Chondrocyte (in vitro differentiated cells): ENCODE results near the gene AUTS2. TPM values are rescaled to one million over a fixed set of nuclear protein-coding genes. Genes with fewer than 3 reads are reported as not detected.

Experiments used
- DNase-seq: peaks from one replicate; pipeline ENCODE4 v3.0.0; 2021; ENCODE audit warnings: mixed read lengths, low spot score
- H3K27ac Mint-ChIP-seq: one replicate; pipeline ENCODE4 v1.8.0; 2021; ENCODE audit warnings: mild to moderate bottlenecking, moderate library complexity, mixed read lengths; ENCODE audit not compliant: unreplicated experiment
- H3K27me3 Mint-ChIP-seq: 2 replicates; pipeline ENCODE4 v1.8.0; 2021; ENCODE audit warnings: low read depth, mixed read lengths
- H3K36me3 Mint-ChIP-seq: 2 replicates; pipeline ENCODE4 v1.8.0; 2021; ENCODE audit warnings: low read depth, mixed read lengths
- H3K4me1 Mint-ChIP-seq: 2 replicates; pipeline ENCODE4 v1.8.0; 2021; ENCODE audit warnings: low read depth, mild to moderate bottlenecking, mixed read lengths
- H3K4me3 Mint-ChIP-seq: one replicate; pipeline ENCODE4 v1.8.0; 2021; ENCODE audit warnings: mild to moderate bottlenecking, moderate library complexity, mixed read lengths; ENCODE audit not compliant: unreplicated experiment
- H3K9me3 Mint-ChIP-seq: 2 replicates; pipeline ENCODE4 v1.8.0; 2021; ENCODE audit warnings: low read depth, mixed read lengths
- CTCF ChIP-seq: fragments of 200-600 bp; sonication (generic); IDR thresholded peaks from 2 replicates; pipeline ENCODE4 v1.5.0; 2021; ENCODE audit warnings: antibody characterized with exemption, mild to moderate bottlenecking, moderate library complexity
- total RNA-seq: library from RNA; stranded (reverse); gene quantifications from 3 replicates; pipeline ENCODE4 v1.2.1, GENCODE V29; 2021

Gene AUTS2
- total RNA-seq, 1 donor from 2014 or later, result 31.5 TPM

GRCh38 chr7:69994218-69994617 lies 395.9 kb downstream of the AUTS2 start:
- Mint-ChIP-seq H3K4me3 (no peak overlapping the region), H3K4me1 (peaks cover 1% of the 10 kb centered on the region), H3K36me3 (no peaks in the 10 kb centered on the region), H3K9me3 (no peaks in the 10 kb centered on the region), H3K27me3 (no peaks in the 10 kb centered on the region), H3K27ac (no peak overlapping the region)
- DNase-seq, result no peak
- TF ChIP-seq CTCF, result no peak

GRCh38 chr7:69994886-69995542 lies 396.7 kb downstream of the AUTS2 start:
- H3K4me3 Mint-ChIP-seq, result no peak overlapping the region
- TF ChIP-seq CTCF, result no peak
- no peak overlapping the region for H3K27ac Mint-ChIP-seq
- no peaks in the 10 kb centered on the region for H3K36me3 Mint-ChIP-seq
- H3K27me3 Mint-ChIP-seq, result no peaks in the 10 kb centered on the region
- H3K9me3 Mint-ChIP-seq, result no peaks in the 10 kb centered on the region
- H3K4me1 Mint-ChIP-seq, result peaks cover 3% of the 10 kb centered on the region
- no peak for DNase-seq

- H3K27me3 Mint-ChIP-seq, result no peaks in the 10 kb centered on the region
- H3K36me3 Mint-ChIP-seq, result no peaks in the 10 kb centered on the region
- no peak for DNase-seq
- H3K9me3 Mint-ChIP-seq, result no peaks in the 10 kb centered on the region
- H3K27ac Mint-ChIP-seq, result no peak overlapping the region
- TF ChIP-seq CTCF, result no peak
- H3K4me3 Mint-ChIP-seq, result no peak overlapping the region
- peaks cover 8% of the 10 kb centered on the region for H3K4me1 Mint-ChIP-seq
These were observed 397.8 kb downstream of the AUTS2 start for GRCh38 chr7:69996121-69996520.

GRCh38 chr7:70000737-70001348 lies 402.6 kb downstream of the AUTS2 start:
- Mint-ChIP-seq H3K4me3 (no peak overlapping the region), H3K27me3 (no peaks in the 10 kb centered on the region), H3K4me1 (peaks cover 20% of the 10 kb centered on the region), H3K36me3 (no peaks in the 10 kb centered on the region), H3K27ac (no peak overlapping the region), H3K9me3 (no peaks in the 10 kb centered on the region)
- DNase-seq, result no peak
- TF ChIP-seq CTCF, result no peak

- H3K4me3 Mint-ChIP-seq, result peak overlapping the region; percentile 10
- peak overlapping the region; percentile 72 for H3K27ac Mint-ChIP-seq
These were observed 407.2 kb downstream of the AUTS2 start for GRCh38 chr7:70005480-70005879.

More at GRCh38 chr7:70005480-70005879, 407.2 kb downstream of the AUTS2 start:
- no peaks in the 10 kb centered on the region for H3K9me3 Mint-ChIP-seq
- H3K36me3 Mint-ChIP-seq, result no peaks in the 10 kb centered on the region
- no peaks in the 10 kb centered on the region for H3K27me3 Mint-ChIP-seq
- H3K4me1 Mint-ChIP-seq, result peaks cover 29% of the 10 kb centered on the region
- DNase-seq, result no peak
- TF ChIP-seq CTCF, result no peak
